Adipose tissue (tissue), 3 donors: ENCODE measurements around the gene RBM39. TPM values are rescaled to one million over a fixed set of nuclear protein-coding genes. Genes with fewer than 3 reads are reported as not detected.
"Not testable (repeated sequence)": the region's sequence is repeated elsewhere in the genome, so short reads cannot be mapped to it uniquely, and the experiment has no call there.

Source experiments
- H3K27ac ChIP-seq: one replicate; pipeline ENCODE4 v1.5.1; 2013; ENCODE audit warnings: low read depth, low read length
- WGBS, 3 donors: extraction: QIAGEN DNeasy Blood & Tissue Kit; methylation state at CpG; one replicate each; pipeline ENCODE4 v1.1.7; 2013; 5-methylcytosine and 5-hydroxymethylcytosine counted together
- polyA plus RNA-seq, 3 donors: library from polyadenylated mRNA; stranded (reverse); fragments of 200-250 nt; gene quantifications; one replicate each; pipeline ENCODE4 v1.2.3, GENCODE V29; 2013
- donor health status: healthy with polysubstance abuse.
- donor health status: Bipolar disorder and iron deficiency.
- donor health status: healthy.

RBM39 gene
- polyA plus RNA-seq, 3 donors = 107 to 170 (median 150) TPM

DNA sequence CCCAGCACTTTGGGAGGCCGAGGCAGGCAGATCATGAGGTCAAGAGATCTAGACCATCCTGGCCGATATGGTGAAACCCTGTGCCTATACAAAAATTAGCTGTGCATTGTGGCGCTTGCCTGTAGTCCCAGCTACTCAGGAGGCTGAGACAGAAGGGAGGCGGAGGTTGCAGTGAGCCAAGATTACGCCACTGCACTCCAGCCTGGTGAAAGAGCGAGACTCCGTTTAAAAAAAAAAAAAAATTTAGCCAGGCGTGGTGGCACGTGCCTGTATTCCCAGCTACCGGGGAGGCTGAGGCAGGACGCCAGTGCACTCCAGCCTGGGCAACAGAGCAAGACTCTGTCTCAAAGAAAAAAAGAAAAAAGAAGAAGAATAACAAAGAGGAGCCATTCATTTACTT, 19.5 kb upstream of the RBM39 start:
- not testable (repeated sequence) for H3K27ac ChIP-seq
- WGBS, 3 donors = 82 to 92% (median 82%) methylated on average over 11 of the region's 11 CpGs

GRCh38 chr20:35757098-35757705, 15.1 kb upstream of the RBM39 start:
- 73 to 80% (median 78%) methylated on average over 4 of the region's 4 CpGs for WGBS, 3 donors
- no peak overlapping the region for H3K27ac ChIP-seq

DNA sequence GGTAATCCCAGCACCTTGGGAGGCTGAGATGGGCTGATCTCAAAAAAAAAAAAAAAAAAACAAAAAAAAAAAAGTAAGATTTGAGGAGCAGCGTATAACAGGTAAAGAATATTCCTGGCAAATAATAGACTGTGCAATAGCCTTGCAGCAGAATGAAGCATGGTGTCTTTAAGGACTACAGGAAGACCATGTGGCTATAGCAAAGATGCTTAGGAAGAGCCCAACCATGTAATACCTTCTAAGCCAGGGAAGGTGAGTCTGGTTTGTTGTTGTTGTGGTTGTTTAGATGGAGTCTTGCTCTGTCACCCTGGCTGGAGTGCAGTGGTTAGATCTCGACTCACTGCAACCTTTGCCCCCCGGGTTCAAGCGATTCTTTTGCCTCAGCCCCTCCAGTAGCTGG, 14.3 kb upstream of the RBM39 start:
- no peak overlapping the region for H3K27ac ChIP-seq
- WGBS, 3 donors = 95 to 98% (median 95%) methylated on average over 4 of the region's 4 CpGs

- 63 to 74% (median 71%) methylated on average over 2 of the region's 2 CpGs for WGBS, 3 donors
- H3K27ac ChIP-seq = no peak overlapping the region
These were observed 8.6 kb upstream of the RBM39 start for GRCh38 chr20:35750611-35751010.

GRCh38 chr20:35744492-35744841, 2.4 kb upstream of the RBM39 start:
- 88 to 92% (median 90%) methylated on average over 3 of the region's 3 CpGs for WGBS, 3 donors
- not testable (repeated sequence) for H3K27ac ChIP-seq

GRCh38 chr20:35743693-35744491, 1.8 kb upstream of the RBM39 start:
- 51 to 84% (median 56%) methylated on average over 15 of the region's 15 CpGs for WGBS, 3 donors

DNA sequence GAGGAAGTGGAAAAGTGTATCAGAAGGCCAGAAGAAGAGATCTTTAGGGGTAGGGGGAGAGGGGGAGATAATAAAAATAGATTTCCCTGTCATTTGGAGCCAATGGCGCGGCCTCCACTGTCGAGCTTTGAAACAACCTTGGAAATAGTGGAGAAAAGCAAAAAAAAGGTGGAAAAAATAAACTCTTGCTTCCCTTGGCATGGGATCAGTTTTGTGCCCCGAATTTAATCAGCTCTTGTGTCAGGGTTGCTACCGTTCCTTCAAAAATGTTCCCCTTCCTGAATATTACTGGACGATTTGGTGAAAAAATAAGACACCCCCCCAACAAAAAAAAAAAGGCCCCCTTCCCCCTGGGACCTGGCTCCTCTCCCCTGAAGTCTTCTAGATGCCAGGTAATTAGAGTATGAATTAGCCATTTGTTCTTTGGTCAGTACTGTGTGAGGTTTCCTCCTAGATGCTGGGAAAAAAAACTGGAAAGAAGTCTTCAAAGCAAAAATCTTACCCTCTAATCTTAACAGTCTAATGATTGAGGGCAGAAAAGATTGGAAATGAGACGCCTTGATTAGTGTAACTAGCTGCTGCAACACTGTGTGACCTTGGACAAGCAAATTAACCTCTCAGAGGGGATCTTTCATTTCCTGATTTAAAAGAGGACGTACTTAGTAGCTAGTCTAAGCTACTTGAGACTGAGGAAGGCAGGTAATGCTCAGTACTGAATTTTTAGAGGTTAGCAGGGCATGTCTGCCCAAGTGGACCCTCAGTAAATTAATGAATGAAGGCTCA, 872 bp upstream of the RBM39 start:
- 1% methylated on average over 8 of the region's 8 CpGs for WGBS, 3 donors
- H3K27ac ChIP-seq = peak overlapping the region; percentile 53

More at GRCh38 chr20:35743693-35744491, 1.8 kb upstream of the RBM39 start:
- H3K27ac ChIP-seq = peak overlapping the region; percentile 67

GRCh38 chr20:35739294-35740163, 2.5 kb downstream of the RBM39 start:
- 34 to 50% (median 47%) methylated on average over 7 of the region's 7 CpGs for WGBS, 3 donors

GRCh38 chr20:35738410-35739179, 3.5 kb downstream of the RBM39 start:
- H3K27ac ChIP-seq = no peak overlapping the region

More at GRCh38 chr20:35739294-35740163, 2.5 kb downstream of the RBM39 start:
- no peak overlapping the region for H3K27ac ChIP-seq

GRCh38 chr20:35737865-35738333, 4.2 kb downstream of the RBM39 start:
- H3K27ac ChIP-seq = no peak overlapping the region
- 91 to 93% (median 92%) methylated on average over 13 to 15 of the region's 15 CpGs for WGBS, 3 donors

More at GRCh38 chr20:35738410-35739179, 3.5 kb downstream of the RBM39 start:
- WGBS, 3 donors = 37 to 60% (median 53%) methylated on average over 4 of the region's 4 CpGs

- no peak overlapping the region for H3K27ac ChIP-seq
- WGBS, 3 donors = 36 to 59% (median 55%) methylated on average over 7 of the region's 7 CpGs
These were observed 6.1 kb downstream of the RBM39 start for GRCh38 chr20:35735826-35736470.

DNA sequence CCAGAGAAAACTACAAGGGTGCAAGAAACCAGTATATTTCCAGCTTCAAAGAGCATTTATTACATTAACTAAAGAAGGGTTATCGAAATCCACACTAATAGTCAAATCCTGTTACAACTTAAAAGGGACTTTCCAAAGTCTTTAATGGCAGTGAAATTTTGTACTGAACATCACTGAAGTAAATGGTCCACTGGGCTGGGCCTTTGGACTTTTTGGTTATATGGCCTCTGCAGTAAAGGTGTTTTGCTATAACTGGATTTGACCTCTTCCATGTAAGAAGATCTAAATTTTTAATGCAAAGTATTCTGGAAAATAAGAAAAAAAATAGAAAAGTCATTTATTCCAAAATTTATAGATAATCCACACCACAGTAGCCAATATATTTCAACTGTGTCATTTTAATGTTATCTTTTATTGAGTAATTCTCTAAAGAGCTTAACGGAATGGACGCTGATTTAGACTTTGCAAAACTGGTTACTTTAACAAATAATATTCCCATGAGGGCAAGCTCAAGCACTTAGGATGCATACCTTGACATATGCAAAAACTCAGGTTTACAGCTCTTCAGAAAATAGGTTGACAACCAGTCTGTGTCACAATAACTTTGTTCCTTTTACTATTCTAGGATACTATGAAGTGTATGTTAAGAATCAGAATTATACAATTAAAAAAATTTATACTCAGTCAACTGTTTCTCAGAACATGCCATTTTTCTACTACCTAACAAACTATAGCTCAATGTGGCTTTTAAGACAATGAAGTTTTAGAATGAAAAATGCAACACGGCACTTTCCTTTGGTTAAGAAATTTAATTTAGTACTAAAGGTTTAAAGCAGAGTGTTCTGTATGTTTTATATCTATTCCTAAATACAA, 7.0 kb downstream of the RBM39 start:
- WGBS, 3 donors = 51 to 74% (median 62%) methylated on average over 4 of the region's 4 CpGs
- H3K27ac ChIP-seq = no peak overlapping the region

- no peak overlapping the region for H3K27ac ChIP-seq
These were observed 7.7 kb downstream of the RBM39 start for GRCh38 chr20:35734374-35734773.

- H3K27ac ChIP-seq = no peak overlapping the region
These were observed 9.4 kb downstream of the RBM39 start for GRCh38 chr20:35732644-35732982.

GRCh38 chr20:35731862-35732643, 10.0 kb downstream of the RBM39 start:
- no peak overlapping the region for H3K27ac ChIP-seq
- WGBS, 3 donors = 87 to 90% (median 87%) methylated on average over 24 of the region's 24 CpGs

More at GRCh38 chr20:35732644-35732982, 9.4 kb downstream of the RBM39 start:
- WGBS, 3 donors = 50 to 56% (median 55%) methylated on average over 1 of the region's 1 CpG

DNA sequence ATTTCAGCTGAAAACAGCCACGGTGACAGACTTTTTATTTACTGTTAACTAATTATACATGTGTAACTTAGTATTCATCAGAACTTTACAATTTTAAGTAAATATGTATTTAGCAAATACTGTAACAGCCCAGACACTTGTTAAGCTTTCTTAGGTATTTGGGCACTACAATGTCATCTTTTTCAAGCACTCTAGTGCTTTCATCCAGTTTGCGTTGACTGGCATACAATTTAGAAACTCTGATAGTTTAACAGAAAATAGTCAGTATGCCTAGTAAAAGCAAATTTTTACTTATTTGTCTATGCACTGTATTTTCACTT, 10.6 kb downstream of the RBM39 start:
- 41 to 69% (median 63%) methylated on average over 2 of the region's 2 CpGs for WGBS, 3 donors
- H3K27ac ChIP-seq = no peak overlapping the region
